GM23338 (cell line): ENCODE data around the gene POU4F3. TPM values are rescaled to one million over a fixed set of nuclear protein-coding genes. Genes with fewer than 3 reads are reported as not detected.

ENCODE experiments used
- ATAC-seq: fragments of 200-7000 bp; cut with Tn5 transposase; 3 replicates; pipeline ENCODE4 v1.9.1; 2020
- DNase-seq: peaks from one replicate; pipeline ENCODE4 v3.0.0-alpha.2; 2015; ENCODE audit warnings: low spot score
- H2AFZ ChIP-seq: fragments of 200-600 bp; sonication (generic); 2 replicates; pipeline ENCODE4 v1.8.0; 2016; ENCODE audit warnings: antibody characterized with exemption, mild to moderate bottlenecking, moderate library complexity
- H3F3A ChIP-seq: fragments of 200-600 bp; sonication (generic); replicated peaks from 2 replicates; pipeline ENCODE4 v1.8.0; 2017; ENCODE audit warnings: antibody characterized with exemption, mixed run types, low read depth
- H3K27ac ChIP-seq: fragments of 200-600 bp; sonication (generic); 2 replicates; pipeline ENCODE4 v1.6.1; 2016; ENCODE audit warnings: low read depth
- H3K27me3 ChIP-seq: fragments of 200-600 bp; sonication (generic); 2 replicates; pipeline ENCODE4 v1.8.0; 2016; ENCODE audit warnings: mild to moderate bottlenecking, mixed run types, moderate library complexity; ENCODE audit not compliant: insufficient read depth
- H3K36me3 ChIP-seq: fragments of 200-600 bp; sonication (generic); 2 replicates; pipeline ENCODE4 v1.8.0; 2016; ENCODE audit warnings: mild to moderate bottlenecking; ENCODE audit not compliant: insufficient read depth
- H3K4me1 ChIP-seq: fragments of 200-600 bp; sonication (generic); 2 replicates; pipeline ENCODE4 v1.8.0; 2016; ENCODE audit warnings: mild to moderate bottlenecking, moderate library complexity; ENCODE audit not compliant: insufficient read depth
- H3K4me2 ChIP-seq: fragments of 200-600 bp; sonication (generic); 2 replicates; pipeline ENCODE4 v1.7.1; 2017; ENCODE audit warnings: mixed run types
- H3K4me3 ChIP-seq: fragments of 200-600 bp; sonication (generic); 2 replicates; pipeline ENCODE4 v1.6.1; 2016; ENCODE audit warnings: mixed run types
- H3K79me2 ChIP-seq: fragments of 200-600 bp; sonication (generic); replicated peaks from 2 replicates; pipeline ENCODE4 v1.8.0; 2017; ENCODE audit warnings: mild to moderate bottlenecking; ENCODE audit not compliant: insufficient read depth
- H3K9me2 ChIP-seq: fragments of 200-600 bp; sonication (generic); 2 replicates; pipeline ENCODE4 v1.8.0; 2017; ENCODE audit not compliant: insufficient read depth
- H4K20me1 ChIP-seq: fragments of 200-600 bp; sonication (generic); replicated peaks from 2 replicates; pipeline ENCODE4 v1.8.0; 2017; ENCODE audit warnings: mild to moderate bottlenecking; ENCODE audit not compliant: insufficient read depth
- H3K27ac Mint-ChIP-seq: 2 replicates; pipeline ENCODE4 v1.8.0; 2020; ENCODE audit warnings: inconsistent platforms, mild to moderate bottlenecking, moderate library complexity, mixed read lengths
- H3K27me3 Mint-ChIP-seq: 3 replicates; pipeline ENCODE4 v1.8.0; 2022; ENCODE audit warnings: low read depth, mild to moderate bottlenecking, moderate library complexity, mixed read lengths, inconsistent platforms; ENCODE audit not compliant: insufficient read depth, poor library complexity
- H3K36me3 Mint-ChIP-seq: 3 replicates; pipeline ENCODE4 v1.8.0; 2021; ENCODE audit warnings: low read depth, mild to moderate bottlenecking, inconsistent platforms, moderate library complexity, mixed read lengths
- H3K4me1 Mint-ChIP-seq: 3 replicates; pipeline ENCODE4 v1.8.0; 2020; ENCODE audit warnings: mild to moderate bottlenecking, inconsistent platforms, mixed read lengths
- H3K4me3 Mint-ChIP-seq: 3 replicates; pipeline ENCODE4 v1.8.0; 2021; ENCODE audit warnings: moderate library complexity, mild to moderate bottlenecking, inconsistent platforms, mixed read lengths
- H3K9me3 Mint-ChIP-seq: 3 replicates; pipeline ENCODE4 v1.8.0; 2020; ENCODE audit warnings: moderate library complexity, mild to moderate bottlenecking, inconsistent platforms, mixed read lengths
- CREB1 ChIP-seq: fragments of 250-450 bp; sonication (Bioruptor Pico); IDR thresholded peaks from 2 replicates; pipeline ENCODE4 v1.5.0; 2020; ENCODE audit warnings: low read depth, mild to moderate bottlenecking, moderate library complexity
- EZH2 ChIP-seq: fragments of 200-600 bp; sonication (generic); IDR thresholded peaks from one replicate; pipeline ENCODE4 v1.8.0; 2017; ENCODE audit warnings: antibody characterized with exemption, mild to moderate bottlenecking, low read depth; ENCODE audit not compliant: unreplicated experiment
- EZH2phosphoT487 ChIP-seq: fragments of 200-600 bp; sonication (generic); IDR thresholded peaks from one replicate; pipeline ENCODE4 v1.8.1; 2018; ENCODE audit warnings: antibody characterized with exemption; ENCODE audit not compliant: unreplicated experiment
- JUNB ChIP-seq: IDR thresholded peaks from one replicate; pipeline ENCODE4 v1.6.1; 2016; ENCODE audit warnings: antibody characterized with exemption; ENCODE audit not compliant: unreplicated experiment
- NANOG ChIP-seq: IDR thresholded peaks from 2 replicates; pipeline ENCODE4 v1.6.1; 2016; ENCODE audit warnings: antibody characterized with exemption, borderline replicate concordance
- POLR2AphosphoS5 ChIP-seq: IDR thresholded peaks from 2 replicates; pipeline ENCODE4 v1.6.1; 2016; ENCODE audit warnings: antibody characterized with exemption, low read depth
- STAT1 ChIP-seq: IDR thresholded peaks from one replicate; pipeline ENCODE4 v1.6.1; 2016; ENCODE audit warnings: antibody characterized with exemption; ENCODE audit not compliant: unreplicated experiment
- ZNF114 ChIP-seq: fragments of 250-450 bp; sonication (Bioruptor Pico); IDR thresholded peaks from 2 replicates; pipeline ENCODE4 v1.5.0; 2020; ENCODE audit warnings: mild to moderate bottlenecking, moderate library complexity
- ZNF331 ChIP-seq: fragments of 250-450 bp; sonication (Bioruptor Pico); IDR thresholded peaks from 2 replicates; pipeline ENCODE4 v1.5.0; 2020; ENCODE audit warnings: low read depth, mild to moderate bottlenecking, moderate library complexity
- ZNF462 ChIP-seq: fragments of 250-450 bp; sonication (Bioruptor Pico); IDR thresholded peaks from 2 replicates; pipeline ENCODE4 v1.5.0; 2020; ENCODE audit warnings: mild to moderate bottlenecking, moderate library complexity
- polyA plus RNA-seq: library from polyadenylated mRNA; unstranded; fragments of >200 nt; fragmentation: Nextera tagmentation; extraction: Ambion mirVana; gene quantifications from 2 replicates; pipeline ENCODE4 v1.2.1, GENCODE V29; 2016
- total RNA-seq: library from RNA; depleted of rRNA; stranded (reverse); fragments of >200 nt; shearing (Covaris generic); gene quantifications from 2 replicates; pipeline ENCODE4 v1.2.3, GENCODE V29; 2014

Gene POU4F3
- total and polyA plus RNA-seq, 2 experiments from 2014 or later = 0.49 TPM; not detected in 1

- TF ChIP-seq ZNF462 (no peak), CREB1 (CRISPR knock-in tag) (no peak), ZNF331 (no peak), ZNF114 (CRISPR knock-in tag) (no peak), POLR2AphosphoS5 (no peak), EZH2 (no peak), NANOG (no peak), JUNB (no peak), STAT1 (no peak)
These were observed 8.9 kb upstream of the POU4F3 start (continued) for GRCh38 chr5:146329697-146330096.

DNA sequence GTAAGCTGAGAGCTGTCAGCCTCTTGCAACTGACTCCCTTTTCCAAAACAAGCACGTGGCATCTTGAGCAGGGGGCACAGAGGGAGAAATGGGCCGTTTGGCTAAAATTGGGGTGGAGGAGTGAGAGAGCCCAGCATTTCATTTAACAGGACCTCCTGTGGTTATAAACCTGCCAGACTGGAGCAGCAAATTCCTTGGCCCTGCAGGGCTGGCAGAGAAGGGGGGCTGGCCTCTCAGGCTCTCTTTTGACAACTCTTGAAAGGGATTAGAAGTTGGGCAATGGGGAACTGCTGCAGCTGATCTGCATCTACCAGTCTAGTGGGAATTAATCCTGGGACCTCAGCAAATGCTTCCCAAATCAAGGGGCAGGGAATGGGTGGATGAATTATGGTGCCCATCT lies 7.2 kb upstream of the POU4F3 start:
- Histone ChIP-seq H3K36me3 (no peaks in the 10 kb centered on the region), H3K27ac (no peak overlapping the region), H3K4me3 (peak overlapping the region; percentile 12; the same call in 1 of the 2 replicates), H3K4me2 (peak overlapping the region; percentile 37), H3K9me2 (0 out of 2 replicates have a peak, but pooled peaks cover 3% of the 10 kb centered on the region), H3K27me3 (peaks cover 75% of the 10 kb centered on the region), H2AFZ (peak overlapping the region; percentile 47; the same call in 1 of the 2 replicates), H4K20me1 (peaks cover 3% of the 10 kb centered on the region; the same call in 1 of the 2 replicates), H3F3A (no peaks in the 10 kb centered on the region), H3K79me2 (no peaks in the 10 kb centered on the region), H3K4me1 (peaks cover 26% of the 10 kb centered on the region)
- Mint-ChIP-seq H3K27ac (no peak overlapping the region), H3K4me1 (peaks cover 34% of the 10 kb centered on the region), H3K4me3 (peak overlapping the region; percentile 38; the same call in 2 of the 3 replicates), H3K36me3 (no peaks in the 10 kb centered on the region), H3K27me3 (peaks cover 59% of the 10 kb centered on the region), H3K9me3 (no peaks in the 10 kb centered on the region; the same call in 2 of the 3 replicates)
- ATAC-seq (peak; percentile 72), DNase-seq (peak; percentile 79)
- no peak for TF ChIP-seq POLR2AphosphoS5
- no peak for TF ChIP-seq STAT1
- TF ChIP-seq JUNB = no peak
- TF ChIP-seq CREB1 (CRISPR knock-in tag) = no peak
- TF ChIP-seq ZNF462 = no peak
- TF ChIP-seq EZH2phosphoT487 = no peak
- no peak for TF ChIP-seq EZH2
